Activated CD8-positive, alpha-beta memory T cell treated with anti-CD3 and anti-CD28 coated beads, Interleukin-2, amount 10 ng/mL, durations not matched to agents 7 days and 5 days (primary cell): ENCODE measurements around the gene CLP1. TPM values are rescaled to one million over a fixed set of nuclear protein-coding genes. Genes with fewer than 3 reads are reported as not detected.
"Not testable (repeated sequence)": the region's sequence is repeated elsewhere in the genome, so short reads cannot be mapped to it uniquely, and the experiment has no call there.

Experiments
- ATAC-seq: fragments of 150-1000 bp; cut with Tn5 transposase; one replicate; pipeline ENCODE4 v1.10.0; 2021; ENCODE audit warnings: moderate library complexity
- CTCF ChIA-PET: fragments of 350-600 bp; sonication (Branson Sonifier 250); formaldehyde crosslinking; loops from one replicate; lab custom pipeline; 2021; ENCODE audit warnings: antibody characterized with exemption; lab: Charles Lee
- DNase-seq: peaks from one replicate; pipeline ENCODE4 v3.0.0-alpha.2; 2020
- H3K27ac Mint-ChIP-seq: one replicate; pipeline ENCODE4 v1.8.0; 2021; ENCODE audit warnings: mild to moderate bottlenecking, mixed read lengths
- H3K27me3 Mint-ChIP-seq: one replicate; pipeline ENCODE4 v1.8.0; 2021; ENCODE audit warnings: mixed read lengths
- H3K36me3 Mint-ChIP-seq: one replicate; pipeline ENCODE4 v1.8.0; 2021; ENCODE audit warnings: mild to moderate bottlenecking, mixed read lengths
- H3K4me1 Mint-ChIP-seq: one replicate; pipeline ENCODE4 v1.8.0; 2021; ENCODE audit warnings: mixed read lengths
- H3K4me3 Mint-ChIP-seq: one replicate; pipeline ENCODE4 v1.8.0; 2021; ENCODE audit warnings: mild to moderate bottlenecking, moderate library complexity, mixed read lengths
- H3K9me3 Mint-ChIP-seq: one replicate; pipeline ENCODE4 v1.8.0; 2022; ENCODE audit warnings: low read depth, mixed read lengths
- total RNA-seq, 2 experiments: library from RNA; stranded (reverse); gene quantifications; one replicate each; pipeline ENCODE4 v1.2.3, GENCODE V29; 2021

The CLP1 gene
- total RNA-seq, 2 experiments from 2014 or later = 15.7 to 22.6 TPM

DNA sequence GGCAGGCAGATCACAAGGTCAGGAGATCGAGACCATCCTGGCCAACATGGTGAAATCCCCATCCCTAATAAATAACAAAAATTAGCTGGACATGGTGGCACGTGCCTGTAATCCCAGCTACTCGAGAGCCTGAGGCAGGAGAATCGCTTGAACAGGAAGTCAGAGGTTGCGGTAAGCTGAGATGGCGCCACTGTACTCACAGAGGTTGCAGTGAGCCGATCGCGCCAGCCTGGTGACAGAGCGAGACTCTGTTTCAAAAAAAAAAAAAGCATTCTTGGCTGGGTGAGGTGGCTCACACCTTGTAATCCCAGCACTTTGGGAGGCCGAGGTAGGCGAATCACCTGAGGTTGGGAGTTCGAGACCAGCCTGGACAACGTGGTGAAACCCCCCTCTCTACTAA is 5.3 kb upstream of the CLP1 start:
- H3K27ac Mint-ChIP-seq = peak overlapping the region; percentile 78
- CTCF ChIA-PET = interaction anchor here (1.6 to 2.6 kb wide), 3 partner anchors 8 to 159 kb away, joined by 5 to 19 read pairs (median 7); partner anchors contain the start of gene UBE2L6
- peaks cover 22% of the 10 kb centered on the region for H3K27me3 Mint-ChIP-seq
- ATAC-seq, H3K9me3 Mint-ChIP-seq, H3K36me3 Mint-ChIP-seq: not testable (repeated sequence)
- H3K4me1 Mint-ChIP-seq = peaks cover 53% of the 10 kb centered on the region
- peak overlapping the region; percentile 45 for H3K4me3 Mint-ChIP-seq
- peak; percentile 66 for DNase-seq

DNA sequence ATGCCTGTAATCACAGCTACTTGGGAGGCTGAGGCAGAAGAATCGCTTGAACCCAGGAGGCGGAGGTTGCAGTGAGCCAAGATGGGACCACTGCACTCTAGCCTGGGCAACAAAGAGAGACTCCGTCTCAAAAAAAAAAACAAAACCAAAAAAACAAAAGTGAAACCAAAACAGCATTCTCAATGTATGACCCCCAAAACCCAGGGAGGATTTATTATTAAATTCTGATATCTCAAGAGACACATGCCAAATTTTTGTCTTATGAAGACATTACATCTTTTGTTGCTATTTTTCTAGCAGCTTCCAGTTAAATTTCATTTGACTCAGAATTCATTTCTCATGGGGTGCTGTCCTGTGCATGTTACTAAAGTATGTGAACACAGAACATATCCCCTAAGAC is 4.9 kb upstream of the CLP1 start:
- H3K4me3 Mint-ChIP-seq = peak overlapping the region; percentile 45
- no peak for ATAC-seq
- H3K36me3 Mint-ChIP-seq = peaks cover under 1% of the 10 kb centered on the region
- H3K27me3 Mint-ChIP-seq = peaks cover 18% of the 10 kb centered on the region
- CTCF ChIA-PET = interaction anchor here (1.6 to 2.6 kb wide), 3 partner anchors 8 to 159 kb away, joined by 5 to 19 read pairs (median 7); partner anchors contain the start of gene UBE2L6
- no peaks in the 10 kb centered on the region for H3K9me3 Mint-ChIP-seq
- peak overlapping the region; percentile 78 for H3K27ac Mint-ChIP-seq
- DNase-seq = no peak
- H3K4me1 Mint-ChIP-seq = peaks cover 56% of the 10 kb centered on the region

DNA sequence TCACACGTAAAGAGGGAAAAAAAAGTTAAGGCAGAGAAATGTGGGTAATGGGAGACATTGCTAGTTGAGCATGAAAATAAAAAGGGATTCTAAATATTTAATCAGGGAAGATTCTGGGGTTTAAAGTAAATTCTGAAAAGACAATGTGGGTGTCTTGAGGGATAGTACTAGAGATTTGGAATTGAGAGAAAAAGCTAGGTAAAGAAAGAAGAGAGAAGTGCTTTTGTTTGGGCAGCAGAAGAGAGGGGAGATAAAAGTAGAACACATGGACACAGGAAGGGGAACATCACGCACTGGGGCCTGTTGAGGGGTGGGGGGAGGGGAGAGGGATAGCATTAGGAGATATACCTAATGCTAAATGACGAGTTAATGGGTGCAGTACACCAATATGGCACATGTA is 4.4 kb upstream of the CLP1 start:
- Mint-ChIP-seq H3K4me1 (peaks cover 55% of the 10 kb centered on the region), H3K27me3 (peaks cover 13% of the 10 kb centered on the region), H3K9me3 (no peaks in the 10 kb centered on the region), H3K36me3 (peaks cover 1% of the 10 kb centered on the region), H3K27ac (peak overlapping the region; percentile 78), H3K4me3 (peak overlapping the region; percentile 45)
- ATAC-seq = no peak
- DNase-seq = no peak
- CTCF ChIA-PET = interaction anchor here (1.3 to 2.6 kb wide), 4 partner anchors 9 to 159 kb away, joined by 5 to 19 read pairs (median 6); partner anchors contain the start of gene UBE2L6

DNA sequence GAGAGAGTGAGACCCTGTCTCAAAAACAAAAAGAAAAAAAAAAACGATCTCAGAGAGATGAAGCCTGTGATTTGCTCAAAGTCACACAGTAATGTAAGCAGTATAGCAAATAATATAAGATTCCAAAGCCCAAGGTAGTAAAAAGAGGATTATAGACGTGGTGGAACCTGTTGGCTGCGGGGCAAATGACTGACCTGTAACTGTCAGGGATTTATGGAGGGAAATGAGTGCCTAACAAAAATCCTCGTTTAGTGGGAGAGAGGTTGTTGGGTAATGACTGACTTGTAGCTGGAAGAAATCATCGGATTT is 723 bp upstream of the CLP1 start:
- CTCF ChIA-PET = interaction anchor here (0.8 to 3.4 kb wide), 7 partner anchors 10 to 144 kb away, joined by 3 to 17 read pairs (median 5); partner anchors contain the start of gene UBE2L6
- no peaks in the 10 kb centered on the region for H3K27me3 Mint-ChIP-seq
- peaks cover 47% of the 10 kb centered on the region for H3K4me1 Mint-ChIP-seq
- ATAC-seq (no peak), DNase-seq (no peak)
- H3K36me3 Mint-ChIP-seq = peaks cover 20% of the 10 kb centered on the region
- peak overlapping the region; percentile 82 for H3K27ac Mint-ChIP-seq
- no peaks in the 10 kb centered on the region for H3K9me3 Mint-ChIP-seq
- H3K4me3 Mint-ChIP-seq = peak overlapping the region; percentile 94

DNA sequence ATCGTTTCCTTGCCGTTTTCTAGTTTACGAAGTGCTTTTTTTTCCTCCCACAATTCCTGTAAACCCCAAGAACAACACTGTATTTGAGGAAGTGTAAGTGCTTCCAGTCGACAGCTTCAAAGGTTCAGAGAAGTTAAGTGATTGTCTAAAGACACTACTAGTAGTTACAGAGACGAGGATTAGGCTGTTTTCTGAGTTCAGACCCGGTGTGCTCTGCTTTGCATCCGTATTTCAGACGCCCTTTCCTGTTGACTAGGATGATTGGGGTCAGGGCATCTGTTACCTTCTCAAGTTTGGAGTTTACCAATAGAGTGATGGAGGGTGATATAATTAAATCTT is 430 bp downstream of the CLP1 start:
- peaks cover 39% of the 10 kb centered on the region for H3K4me1 Mint-ChIP-seq
- H3K36me3 Mint-ChIP-seq = peaks cover 20% of the 10 kb centered on the region
- H3K9me3 Mint-ChIP-seq = no peaks in the 10 kb centered on the region
- ATAC-seq (no peak), DNase-seq (no peak)
- H3K27ac Mint-ChIP-seq = peak overlapping the region; percentile 93
- CTCF ChIA-PET = interaction anchor here (0.7 to 3.4 kb wide), 4 partner anchors 11 to 199 kb away, joined by 3 to 17 read pairs (median 4); no protein-coding TSS in a partner anchor
- H3K4me3 Mint-ChIP-seq = peak overlapping the region; percentile 94
- no peaks in the 10 kb centered on the region for H3K27me3 Mint-ChIP-seq

DNA sequence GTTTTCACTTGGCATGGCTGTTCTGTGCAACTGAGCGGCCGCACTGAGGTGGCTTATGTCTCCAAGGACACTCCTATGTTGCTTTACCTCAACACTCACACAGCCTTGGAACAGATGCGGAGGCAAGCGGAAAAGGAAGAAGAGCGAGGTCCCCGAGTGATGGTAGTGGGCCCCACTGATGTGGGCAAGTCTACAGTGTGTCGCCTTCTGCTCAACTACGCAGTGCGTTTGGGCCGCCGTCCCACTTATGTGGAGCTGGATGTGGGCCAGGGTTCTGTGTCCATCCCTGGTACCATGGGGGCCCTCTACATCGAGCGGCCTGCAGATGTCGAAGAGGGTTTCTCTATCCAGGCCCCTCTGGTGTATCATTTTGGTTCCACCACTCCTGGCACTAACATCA is 2.1 kb downstream of the CLP1 start:
- ATAC-seq (no peak), DNase-seq (no peak)
- peaks cover 33% of the 10 kb centered on the region for H3K4me1 Mint-ChIP-seq
- peaks cover 20% of the 10 kb centered on the region for H3K36me3 Mint-ChIP-seq
- no peak overlapping the region for H3K4me3 Mint-ChIP-seq
- H3K9me3 Mint-ChIP-seq = no peaks in the 10 kb centered on the region
- no peaks in the 10 kb centered on the region for H3K27me3 Mint-ChIP-seq
- no peak overlapping the region for H3K27ac Mint-ChIP-seq
- CTCF ChIA-PET = no interaction called here

DNA sequence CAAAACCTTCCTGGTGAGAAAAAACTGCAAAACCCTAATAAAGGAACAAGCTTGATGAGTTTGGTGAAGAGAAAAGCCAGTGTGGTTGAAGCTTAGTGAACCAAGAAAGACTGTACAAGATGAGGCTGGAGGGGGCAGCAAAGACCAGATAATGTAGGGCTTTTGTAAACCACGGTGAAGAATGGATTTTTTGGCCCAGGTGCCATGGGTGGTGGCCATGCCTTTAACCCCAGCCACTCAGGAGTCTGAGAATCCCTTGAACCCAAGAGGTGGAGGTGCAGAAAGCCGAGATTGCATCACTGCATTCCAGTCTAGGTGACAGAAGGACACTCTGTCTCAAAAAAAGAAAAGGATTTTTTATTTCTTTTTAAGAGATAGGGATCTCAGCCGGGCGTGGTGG is 5.3 kb downstream of the CLP1 start:
- DNase-seq (no peak), ATAC-seq (no peak)
- CTCF ChIA-PET = interaction anchor here (1.4 kb wide), 1 partner anchor 138 kb away, joined by 5 read pairs; no protein-coding TSS in a partner anchor
- Mint-ChIP-seq H3K4me1 (peaks cover 29% of the 10 kb centered on the region), H3K4me3 (no peak overlapping the region), H3K27ac (no peak overlapping the region), H3K27me3 (no peaks in the 10 kb centered on the region), H3K9me3 (no peaks in the 10 kb centered on the region), H3K36me3 (peaks cover 19% of the 10 kb centered on the region)

DNA sequence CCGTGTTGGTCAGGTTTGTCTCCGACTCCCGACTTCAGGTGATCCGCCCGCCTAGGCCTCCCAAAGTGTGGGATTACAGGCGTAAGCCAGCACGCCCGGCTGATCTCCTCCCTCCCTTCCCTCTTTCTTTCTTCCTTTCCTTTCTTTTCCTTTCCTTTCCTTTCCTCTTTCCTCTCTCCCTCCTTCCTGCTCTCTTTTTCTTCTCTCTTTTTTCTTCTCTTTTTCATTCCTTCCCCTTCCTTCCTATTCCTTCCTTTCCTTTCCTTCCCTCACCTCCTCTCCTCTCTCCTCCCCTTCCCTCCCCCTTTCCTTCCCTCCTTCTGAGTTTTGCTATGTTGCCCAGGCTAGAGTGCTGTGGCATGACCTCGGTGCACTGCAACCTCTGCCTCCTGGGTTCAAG is 6.4 kb downstream of the CLP1 start:
- no peak overlapping the region for H3K4me3 Mint-ChIP-seq
- H3K4me1 Mint-ChIP-seq = peaks cover 26% of the 10 kb centered on the region
- H3K27me3 Mint-ChIP-seq = no peaks in the 10 kb centered on the region
- no peaks in the 10 kb centered on the region for H3K9me3 Mint-ChIP-seq
- DNase-seq (no peak), ATAC-seq (no peak)
- H3K27ac Mint-ChIP-seq = no peak overlapping the region
- peaks cover 21% of the 10 kb centered on the region for H3K36me3 Mint-ChIP-seq
- CTCF ChIA-PET = interaction anchor here (1.5 kb wide), 1 partner anchor 171 kb away, joined by 4 read pairs; no protein-coding TSS in a partner anchor

DNA sequence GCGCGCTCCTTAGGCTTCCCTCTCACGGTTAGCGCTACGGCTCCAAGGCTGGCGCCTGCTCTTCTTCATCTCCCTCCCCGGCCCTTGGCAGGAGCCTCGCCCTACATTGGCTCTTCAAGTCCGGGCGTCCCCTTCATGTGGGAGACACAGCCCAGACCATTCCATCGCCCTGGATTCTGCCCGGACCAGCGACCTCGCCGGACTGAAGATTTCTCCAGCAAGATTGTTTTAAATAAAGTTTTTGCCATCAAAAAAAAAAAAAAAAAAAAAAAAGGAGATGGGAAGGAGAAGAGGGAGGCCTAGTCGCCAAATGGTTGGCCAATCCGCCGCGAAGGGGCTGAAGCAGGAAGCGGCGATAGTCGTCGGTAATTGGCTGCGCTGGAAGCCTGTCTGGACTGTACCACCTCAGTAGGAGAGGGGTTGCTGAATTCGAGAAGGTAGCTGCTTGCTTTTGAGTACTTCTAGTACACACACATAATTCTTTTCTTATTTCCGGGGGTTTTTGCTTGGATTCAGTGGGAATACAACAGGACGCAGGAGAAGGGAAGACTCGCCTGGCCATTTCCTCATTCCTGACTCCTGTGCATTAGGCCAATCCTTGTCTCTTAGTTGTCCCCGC is 9.7 kb downstream of the CLP1 start:
- Mint-ChIP-seq H3K27ac (peak overlapping the region; percentile 97), H3K27me3 (no peaks in the 10 kb centered on the region), H3K36me3 (peaks cover 16% of the 10 kb centered on the region), H3K4me1 (peaks cover 44% of the 10 kb centered on the region), H3K9me3 (no peaks in the 10 kb centered on the region), H3K4me3 (peak overlapping the region; percentile 95)
- DNase-seq (peak; percentile 98), ATAC-seq (peak; percentile 77)
- CTCF ChIA-PET = interaction anchor here (0.6 to 3.7 kb wide), 9 partner anchors 11 to 342 kb away, joined by 3 to 18 read pairs (median 3); partner anchors contain the start of genes TNKS1BP1 and UBE2L6

DNA sequence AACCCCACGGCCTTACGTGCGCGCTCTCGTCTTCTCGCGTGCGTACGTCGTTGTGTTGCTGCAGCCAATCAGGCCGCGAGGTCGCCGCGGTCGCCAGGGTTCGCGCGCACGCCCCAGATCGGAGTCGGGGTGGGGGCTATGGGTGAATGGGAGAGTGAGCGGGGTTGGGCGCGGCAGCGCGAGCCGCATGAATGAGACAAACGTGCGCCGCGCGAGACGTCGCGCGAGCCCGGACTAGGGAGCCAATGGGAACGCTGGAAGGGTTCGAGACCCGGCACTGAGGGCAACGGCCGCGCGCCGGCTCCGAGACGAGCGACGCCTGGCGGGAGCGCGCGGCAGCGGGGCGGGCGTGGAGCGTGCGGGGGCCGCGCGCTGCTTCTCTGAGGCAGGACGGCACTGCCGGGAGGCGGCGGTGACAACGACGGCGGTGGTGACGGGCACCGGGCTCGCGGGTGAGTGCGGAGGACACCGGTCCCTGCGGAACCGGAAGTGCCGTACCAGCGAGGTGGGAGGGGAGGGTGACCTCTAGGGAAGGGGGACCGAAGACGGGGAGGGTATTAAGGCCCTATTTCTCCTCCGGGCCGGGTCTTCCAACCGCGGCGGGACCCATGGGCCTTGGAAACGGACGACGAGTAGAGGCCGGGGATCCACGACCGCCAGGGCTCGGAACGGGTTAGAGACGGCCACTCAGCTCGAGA is 10.3 kb downstream of the CLP1 start, which contains the start of gene ZDHHC5:
ZDHHC5 (plus strand) TSS at position 379 of the 698 bp plus-strand sequence. CDS start 4,977 bp downstream, outside the sequence.
- DNase-seq (peak; percentile 100), ATAC-seq (peak; percentile 89)
- Mint-ChIP-seq H3K27me3 (no peaks in the 10 kb centered on the region), H3K9me3 (no peaks in the 10 kb centered on the region), H3K27ac (peak within 1 kb of the TSS; percentile 97), H3K4me3 (peak within 1 kb of the TSS; percentile 95), H3K4me1 (peaks cover 47% of the 10 kb centered on the region), H3K36me3 (peaks cover 22% of the 10 kb centered on the region)
- CTCF ChIA-PET = interaction anchor here (0.5 to 3.7 kb wide), 8 partner anchors 9 to 174 kb away, joined by 3 to 18 read pairs (median 3); partner anchors contain the start of genes CLP1 and UBE2L6

DNA sequence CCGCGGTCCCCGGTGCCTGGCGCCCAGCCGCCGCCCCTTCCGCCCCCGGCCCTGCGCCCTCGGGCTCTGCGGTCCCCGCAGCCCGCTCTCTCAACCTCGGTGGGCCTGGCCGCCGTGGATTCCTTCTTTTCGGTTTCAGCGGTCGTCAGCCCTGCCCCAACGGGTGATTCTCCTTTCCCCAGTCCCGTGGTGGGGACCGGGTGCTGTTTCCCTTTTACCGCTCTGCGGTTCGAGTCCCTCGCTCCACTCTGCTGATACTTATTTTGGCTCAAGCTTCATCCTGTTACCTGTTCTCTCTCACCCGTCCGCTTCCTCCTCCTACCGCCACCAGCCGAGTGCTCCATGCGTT is 10.8 kb downstream of the CLP1 start:
- peak; percentile 69 for DNase-seq
- CTCF ChIA-PET = interaction anchor here (0.5 to 3.7 kb wide), 4 partner anchors 8 to 133 kb away, joined by 3 to 18 read pairs (median 8); partner anchors contain the start of genes CLP1 and UBE2L6
- ATAC-seq = peak; percentile 5
- Mint-ChIP-seq H3K27me3 (no peaks in the 10 kb centered on the region), H3K27ac (peak overlapping the region; percentile 97), H3K9me3 (no peaks in the 10 kb centered on the region), H3K4me3 (peak overlapping the region; percentile 95), H3K36me3 (peaks cover 27% of the 10 kb centered on the region), H3K4me1 (peaks cover 52% of the 10 kb centered on the region)

DNA sequence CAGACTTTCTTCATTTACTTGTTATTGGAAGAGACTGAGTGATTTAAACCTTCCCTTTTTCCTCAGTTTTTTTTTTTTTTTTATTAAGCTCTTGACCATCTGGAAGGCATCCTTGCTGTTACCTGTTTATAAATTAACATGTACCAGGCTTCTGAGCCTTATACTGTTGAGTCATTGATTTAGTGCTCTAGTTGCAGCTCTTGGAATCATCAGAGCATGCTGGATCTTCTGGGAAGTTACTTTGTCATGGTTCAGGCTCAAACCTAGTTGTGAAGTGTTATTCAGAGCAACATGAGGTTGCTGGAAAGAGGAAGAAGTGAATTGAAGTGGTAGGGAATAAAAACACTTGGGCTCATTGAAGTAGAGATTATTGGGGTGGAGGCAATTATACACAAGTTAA is 16.7 kb downstream of the CLP1 start:
- peaks cover 75% of the 10 kb centered on the region for H3K4me1 Mint-ChIP-seq
- CTCF ChIA-PET = no interaction called here
- no peaks in the 10 kb centered on the region for H3K27me3 Mint-ChIP-seq
- H3K36me3 Mint-ChIP-seq = peaks cover 58% of the 10 kb centered on the region
- no peak for DNase-seq
- no peak overlapping the region for H3K4me3 Mint-ChIP-seq
- no peak for ATAC-seq
- no peaks in the 10 kb centered on the region for H3K9me3 Mint-ChIP-seq
- peak overlapping the region; percentile 13 for H3K27ac Mint-ChIP-seq

DNA sequence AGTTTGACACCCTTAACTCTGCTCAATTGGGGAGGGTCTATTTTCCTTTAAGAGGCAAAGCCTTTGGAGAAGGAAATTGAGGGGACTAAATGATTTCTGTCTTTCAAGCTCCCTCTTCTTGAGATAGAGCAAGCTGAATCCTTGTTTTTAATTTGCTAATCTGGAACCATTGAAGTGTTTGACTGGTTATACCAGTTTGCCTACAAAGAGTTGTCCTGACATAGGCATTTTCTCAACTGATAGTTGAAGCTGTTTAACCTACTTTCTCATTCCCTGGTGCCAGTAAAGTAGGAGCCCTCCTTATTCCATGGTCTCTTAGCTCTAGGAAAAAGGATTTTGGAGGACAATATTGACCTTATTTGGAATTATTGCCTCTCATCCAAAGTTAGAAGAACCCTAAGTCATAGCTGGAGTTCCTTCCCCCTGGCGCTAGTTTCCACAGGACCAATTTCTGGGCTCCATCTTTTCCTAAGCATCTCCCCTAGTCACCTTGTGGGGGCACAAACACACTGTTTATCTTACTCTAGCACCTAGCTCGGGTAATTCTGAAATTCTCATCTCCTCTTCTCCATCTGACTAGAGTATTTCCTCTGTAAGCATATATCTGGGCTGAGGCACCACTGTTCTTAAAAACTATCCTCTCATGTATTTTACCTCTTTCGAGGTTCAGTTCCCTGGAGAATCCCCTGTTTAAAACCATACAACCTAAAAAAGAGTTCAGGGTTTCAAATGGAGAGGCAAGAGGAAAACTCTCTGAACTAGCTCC is 17.8 kb downstream of the CLP1 start:
- ATAC-seq (no peak), DNase-seq (no peak)
- CTCF ChIA-PET = interaction anchor here (1.1 kb wide), 1 partner anchor 36 kb away, joined by 5 read pairs; the partner anchor contains the start of genes MED19 and TMX2
- H3K27ac Mint-ChIP-seq = peak overlapping the region; percentile 26
- H3K4me3 Mint-ChIP-seq = no peak overlapping the region
- peaks cover 62% of the 10 kb centered on the region for H3K36me3 Mint-ChIP-seq
- peaks cover 75% of the 10 kb centered on the region for H3K4me1 Mint-ChIP-seq
- H3K27me3 Mint-ChIP-seq = no peaks in the 10 kb centered on the region
- H3K9me3 Mint-ChIP-seq = no peaks in the 10 kb centered on the region
